Ammon's horn (tissue), 1 donor: Measurements from ENCODE around the gene TCIRG1.
"Not testable (repeated sequence)": the region's sequence is repeated elsewhere in the genome, so short reads cannot be mapped to it uniquely, and the experiment has no call there.

Source experiments
- DNase-seq: peaks from one replicate; pipeline ENCODE4 v3.0.0-alpha.2; 2016; ENCODE audit warnings: low spot score

Gene TCIRG1, protein sequence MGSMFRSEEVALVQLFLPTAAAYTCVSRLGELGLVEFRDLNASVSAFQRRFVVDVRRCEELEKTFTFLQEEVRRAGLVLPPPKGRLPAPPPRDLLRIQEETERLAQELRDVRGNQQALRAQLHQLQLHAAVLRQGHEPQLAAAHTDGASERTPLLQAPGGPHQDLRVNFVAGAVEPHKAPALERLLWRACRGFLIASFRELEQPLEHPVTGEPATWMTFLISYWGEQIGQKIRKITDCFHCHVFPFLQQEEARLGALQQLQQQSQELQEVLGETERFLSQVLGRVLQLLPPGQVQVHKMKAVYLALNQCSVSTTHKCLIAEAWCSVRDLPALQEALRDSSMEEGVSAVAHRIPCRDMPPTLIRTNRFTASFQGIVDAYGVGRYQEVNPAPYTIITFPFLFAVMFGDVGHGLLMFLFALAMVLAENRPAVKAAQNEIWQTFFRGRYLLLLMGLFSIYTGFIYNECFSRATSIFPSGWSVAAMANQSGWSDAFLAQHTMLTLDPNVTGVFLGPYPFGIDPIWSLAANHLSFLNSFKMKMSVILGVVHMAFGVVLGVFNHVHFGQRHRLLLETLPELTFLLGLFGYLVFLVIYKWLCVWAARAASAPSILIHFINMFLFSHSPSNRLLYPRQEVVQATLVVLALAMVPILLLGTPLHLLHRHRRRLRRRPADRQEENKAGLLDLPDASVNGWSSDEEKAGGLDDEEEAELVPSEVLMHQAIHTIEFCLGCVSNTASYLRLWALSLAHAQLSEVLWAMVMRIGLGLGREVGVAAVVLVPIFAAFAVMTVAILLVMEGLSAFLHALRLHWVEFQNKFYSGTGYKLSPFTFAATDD

GRCh38 chr11:68038718-68039525, at the start of gene TCIRG1:
TCIRG1 (plus strand) TSS chr11:68039025; CDS start chr11:68041272, 2,247 bp downstream.
- DNase-seq: peak; percentile 71

- not testable (repeated sequence) for DNase-seq
These were observed 48.1 kb upstream of the TCIRG1 start for GRCh38 chr11:67990546-67991346.

DNA sequence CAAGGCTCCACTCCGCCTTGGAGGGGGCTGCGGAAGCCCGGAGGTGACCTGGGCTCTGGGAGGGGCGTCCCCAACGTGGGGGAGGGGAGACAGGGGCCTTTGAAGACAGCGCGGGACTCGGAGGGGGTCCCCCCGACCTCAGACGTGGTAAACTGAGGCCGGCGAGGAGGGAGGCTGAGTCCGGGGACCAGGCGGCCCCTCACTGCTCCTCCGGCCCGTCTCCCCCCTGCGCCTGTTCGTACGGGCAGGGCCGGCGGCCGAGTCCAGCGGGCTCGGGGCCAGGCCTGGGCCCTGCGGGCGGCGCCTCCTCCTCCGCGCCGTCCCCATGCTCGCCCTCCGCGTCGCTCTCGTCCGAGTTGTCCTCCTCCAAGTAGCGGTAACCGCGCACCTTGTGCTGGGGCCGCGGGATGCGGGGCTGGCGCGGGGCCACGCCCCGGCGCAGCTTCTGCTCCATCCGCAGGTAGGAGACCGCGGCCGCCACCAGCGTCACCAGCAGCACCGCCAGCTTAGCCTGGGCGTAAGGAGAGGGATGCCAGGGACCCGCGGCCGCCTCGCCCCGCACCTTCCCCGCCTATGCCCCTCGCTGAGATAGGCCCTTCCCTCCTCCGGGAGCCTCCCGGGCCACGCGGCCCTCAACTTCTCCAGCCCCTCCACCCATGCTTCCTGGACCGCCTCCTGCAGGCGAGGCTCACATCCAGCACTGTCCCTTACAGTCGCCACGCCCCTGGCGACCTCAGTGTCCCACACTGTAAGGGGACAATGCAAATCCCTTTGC, 47.3 kb upstream of the TCIRG1 start:
- DNase-seq: not testable (repeated sequence)

- peak; percentile 10 for DNase-seq
These were observed 45.0 kb upstream of the TCIRG1 start for GRCh38 chr11:67993821-67994220.

- not testable (repeated sequence) for DNase-seq
These were observed 44.4 kb upstream of the TCIRG1 start for GRCh38 chr11:67994387-67994786.

DNA sequence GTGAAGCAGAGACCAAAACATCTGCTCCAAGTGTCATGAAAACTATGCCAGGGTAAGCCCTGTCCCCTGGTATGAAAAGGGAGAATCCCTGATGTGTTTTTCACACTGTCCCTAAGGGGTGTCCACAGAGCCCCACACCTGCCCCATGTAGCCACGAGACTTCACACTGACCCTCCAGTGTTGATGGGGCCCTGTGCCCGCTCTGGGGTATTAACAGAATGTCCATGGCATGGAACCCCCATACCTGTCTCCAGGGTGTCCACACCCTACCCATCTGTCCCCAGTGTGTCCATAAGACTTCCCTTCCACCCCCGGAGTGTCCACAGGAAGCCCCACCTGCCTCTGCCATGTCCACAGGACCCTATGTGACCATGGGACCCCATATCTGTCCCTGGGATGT, 43.7 kb upstream of the TCIRG1 start:
- DNase-seq: not testable (repeated sequence)

- not testable (repeated sequence) for DNase-seq
These were observed 43.2 kb upstream of the TCIRG1 start for GRCh38 chr11:67995579-67995978.

- no peak for DNase-seq
These were observed 42.8 kb upstream of the TCIRG1 start for GRCh38 chr11:67996051-67996450.

GRCh38 chr11:67996622-67997474, 42.0 kb upstream of the TCIRG1 start:
- peak; percentile 39 for DNase-seq

GRCh38 chr11:67997475-67997921, 41.3 kb upstream of the TCIRG1 start:
- peak; percentile 2 for DNase-seq

DNA sequence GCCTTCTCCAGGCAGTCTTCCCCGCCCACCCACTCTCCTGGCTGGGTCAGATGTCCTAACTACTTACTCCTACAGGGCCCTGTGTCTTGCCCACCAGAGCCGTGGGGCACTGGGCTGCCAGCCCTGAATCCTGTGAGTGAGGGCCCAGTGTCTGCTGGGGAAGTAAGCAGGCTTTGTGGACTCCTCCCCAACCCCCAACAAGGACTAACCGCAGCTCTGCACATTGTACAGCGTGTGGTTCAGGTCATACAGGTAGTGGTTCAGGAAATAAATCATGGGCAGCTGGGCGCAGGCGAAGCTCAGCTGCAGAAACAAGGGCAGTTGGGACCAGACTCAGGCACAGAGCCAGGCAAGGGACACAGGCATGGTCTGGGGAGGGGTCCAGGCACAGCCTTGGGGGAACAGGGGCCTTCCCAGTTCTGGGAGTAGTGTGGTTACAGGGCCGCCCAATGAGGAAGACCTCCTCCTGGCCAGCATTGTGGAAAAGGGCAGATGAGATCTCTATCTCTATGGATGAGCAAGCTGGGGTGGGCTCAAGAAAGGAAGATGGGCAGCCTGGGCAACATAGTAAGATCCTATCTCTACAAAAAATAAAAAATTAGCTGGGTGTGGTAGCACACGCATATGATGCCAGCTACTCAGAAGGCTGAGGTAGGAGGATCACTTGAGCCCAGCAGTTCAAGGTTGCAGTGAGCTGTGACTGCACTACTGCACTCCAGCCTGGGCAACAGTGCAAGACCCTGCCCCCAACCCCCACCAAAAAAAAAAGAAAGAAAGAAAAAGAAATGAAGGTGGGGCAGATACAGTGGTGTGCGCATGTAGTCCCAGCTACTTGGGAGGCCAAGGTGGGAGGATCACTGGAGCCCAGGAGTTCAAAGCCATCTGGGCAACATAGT, 40.4 kb upstream of the TCIRG1 start:
- peak; percentile 1 for DNase-seq

- DNase-seq: no peak
These were observed 39.6 kb upstream of the TCIRG1 start for GRCh38 chr11:67999201-67999629.

DNA sequence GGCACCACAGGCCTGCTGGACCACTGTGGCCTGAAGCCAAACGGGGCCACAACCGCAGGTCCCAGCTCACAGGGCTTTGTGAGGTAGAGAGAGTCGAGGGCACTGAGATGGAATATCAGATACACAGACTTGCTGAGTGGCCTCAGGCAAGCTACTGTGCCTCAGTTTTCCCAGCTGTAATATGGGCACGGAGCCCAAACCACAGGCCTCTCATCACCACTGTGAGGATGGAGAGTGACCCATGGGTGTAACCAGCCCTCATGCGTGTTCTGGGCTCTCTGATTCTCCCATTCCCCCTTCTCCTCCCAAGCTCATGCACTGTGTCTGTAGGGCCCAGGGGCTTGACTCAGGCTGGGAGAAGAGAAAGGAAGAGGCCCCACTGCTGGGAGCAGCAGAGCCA, 39.1 kb upstream of the TCIRG1 start:
- no peak for DNase-seq

DNA sequence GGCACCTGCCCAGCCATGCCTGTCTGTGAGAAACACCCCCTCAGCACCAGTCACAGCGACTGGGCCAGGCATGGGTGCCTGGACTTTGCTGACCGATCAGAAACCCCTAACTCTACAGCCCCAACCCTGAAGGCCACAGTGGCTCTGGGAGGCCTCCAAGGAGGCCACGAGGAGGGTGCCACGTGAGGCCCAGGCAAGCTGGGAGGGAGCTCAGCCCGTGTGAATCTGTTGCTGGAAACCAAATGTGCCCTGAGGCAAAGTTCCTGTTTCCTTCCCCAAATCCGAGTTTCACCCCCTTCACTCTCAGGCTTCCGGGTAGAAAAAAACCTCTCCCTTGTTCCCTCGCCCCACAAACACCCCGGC, 36.3 kb upstream of the TCIRG1 start:
- DNase-seq: peak; percentile 45

DNA sequence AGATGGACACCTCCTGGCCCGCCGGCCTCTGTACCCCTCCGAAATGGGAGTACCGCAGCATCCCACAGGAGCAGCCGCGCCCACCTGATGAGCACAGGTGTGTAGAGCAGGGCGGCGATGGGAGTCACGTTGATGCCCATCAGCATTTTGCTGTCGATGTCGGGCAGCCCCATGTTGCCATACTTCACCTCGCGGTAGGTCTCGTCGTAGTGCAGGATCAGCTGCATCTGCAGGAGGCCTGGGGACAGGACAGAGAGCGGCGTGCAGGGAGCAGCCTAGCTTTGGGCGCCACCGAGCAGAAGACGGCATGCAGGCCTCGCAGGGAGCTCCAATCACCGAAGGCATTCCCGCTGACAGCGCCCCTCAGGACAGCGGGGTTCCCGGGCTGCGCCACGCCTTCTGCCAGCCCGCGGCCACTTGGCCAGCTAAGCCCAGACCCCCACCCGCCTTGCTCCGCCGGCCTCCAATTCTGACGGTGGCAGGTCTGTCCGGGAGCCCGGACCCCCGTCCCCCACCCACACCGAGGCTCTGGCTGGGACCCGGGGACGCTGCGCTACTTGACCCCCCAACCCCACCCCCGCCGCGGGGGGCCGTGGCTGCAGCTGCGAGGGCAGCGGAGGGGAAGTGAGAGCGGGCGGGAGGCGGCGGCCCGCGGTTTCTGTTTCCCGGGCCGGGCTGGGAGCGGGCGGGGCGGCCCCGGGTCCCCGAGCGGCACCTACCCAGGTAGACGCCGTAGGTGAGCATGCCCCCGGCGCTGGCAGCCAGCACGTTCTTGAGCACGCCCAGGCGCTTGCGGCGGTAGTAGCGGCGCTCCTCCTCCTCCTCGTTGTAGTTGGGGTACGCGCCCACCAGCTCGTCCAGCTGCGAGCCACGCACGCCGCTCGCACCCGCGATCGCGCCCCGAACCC, 35.6 kb upstream of the TCIRG1 start:
- peak; percentile 11 for DNase-seq

GRCh38 chr11:68003846-68004550, 34.8 kb upstream of the TCIRG1 start, which contains the start of gene UNC93B1:
UNC93B1 (minus strand) TSS chr11:68004097; CDS start chr11:68004043, 54 bp downstream.
- DNase-seq: peak; percentile 57
